ELF-1 (cell line): ENCODE results near the gene HS3ST4.

Experiments used
- DNase-seq: peaks from one replicate; pipeline ENCODE4 v3.0.0-alpha.2; 2016; ENCODE audit warnings: low read depth, low spot score

The HS3ST4 gene

DNA sequence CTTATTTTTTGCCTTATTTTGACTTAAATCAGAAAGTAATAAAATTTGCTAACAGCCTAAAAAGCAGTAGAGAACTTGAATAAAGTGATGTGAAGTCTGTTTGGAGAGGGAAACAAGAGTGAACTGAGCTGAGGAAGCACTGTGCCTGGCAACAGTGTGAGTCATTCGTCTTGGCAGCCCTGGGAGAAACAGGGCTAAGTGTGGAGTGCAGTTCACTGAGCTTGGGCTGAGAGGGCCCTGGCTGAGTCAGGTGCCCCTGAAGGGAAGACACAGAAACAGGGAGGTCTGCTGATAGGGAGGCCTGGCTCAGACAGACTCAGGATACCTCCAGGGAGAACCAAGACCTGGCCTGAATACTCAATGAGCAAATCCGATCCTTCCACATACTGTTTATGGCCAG is 132.1 kb downstream of the HS3ST4 start:
- peak; percentile 32 for DNase-seq

DNA sequence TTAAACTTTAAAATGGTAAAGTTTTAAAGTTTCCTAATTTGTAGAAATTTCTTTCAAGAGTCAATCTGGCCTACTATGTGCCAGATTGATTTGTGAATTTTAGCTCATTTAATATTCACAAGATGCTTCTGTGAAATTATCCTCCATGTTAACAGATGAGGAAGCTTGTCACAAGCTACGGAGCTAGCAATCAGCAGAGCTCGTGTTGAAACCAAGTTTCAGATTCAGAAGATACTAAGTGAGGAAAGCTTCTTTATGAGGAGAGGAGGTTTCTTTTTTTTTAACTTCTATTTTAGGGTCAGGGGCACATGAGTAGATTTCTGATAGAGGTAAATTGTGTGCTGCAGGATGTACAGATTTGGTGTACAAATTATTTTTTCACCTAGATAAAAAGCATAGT is 135.9 kb downstream of the HS3ST4 start:
- no peak for DNase-seq

DNA sequence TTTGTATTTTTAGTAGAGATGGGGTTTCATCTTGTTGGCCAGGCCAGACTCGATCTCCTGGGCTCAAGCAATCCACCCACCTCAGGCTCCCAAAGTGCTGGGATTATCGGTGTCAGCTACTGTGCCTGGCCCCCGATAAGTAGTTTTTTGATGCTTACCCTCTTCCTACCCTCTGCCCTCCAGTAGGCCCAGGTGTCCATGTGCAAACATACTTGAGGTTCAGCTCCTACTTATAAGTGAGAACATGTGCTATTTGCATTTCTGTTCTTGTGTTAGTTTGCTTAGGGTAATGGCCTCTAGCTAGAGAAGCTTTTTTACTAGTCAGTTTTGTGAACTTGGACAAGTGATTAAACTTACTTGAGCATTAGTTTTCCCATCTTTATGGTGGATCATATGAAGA is 136.8 kb downstream of the HS3ST4 start:
- DNase-seq, result no peak

- DNase-seq, result no peak
These were observed 140.5 kb downstream of the HS3ST4 start for GRCh38 chr16:25832291-25832690.

- DNase-seq, result no peak
These were observed 142.3 kb downstream of the HS3ST4 start for GRCh38 chr16:25834101-25834500.

GRCh38 chr16:25835126-25835525 is 143.4 kb downstream of the HS3ST4 start:
- DNase-seq, result no peak

- DNase-seq, result peak; percentile 82
These were observed 147.0 kb downstream of the HS3ST4 start for GRCh38 chr16:25838724-25839186.

GRCh38 chr16:25841761-25842160 is 150.0 kb downstream of the HS3ST4 start:
- DNase-seq, result no peak

DNA sequence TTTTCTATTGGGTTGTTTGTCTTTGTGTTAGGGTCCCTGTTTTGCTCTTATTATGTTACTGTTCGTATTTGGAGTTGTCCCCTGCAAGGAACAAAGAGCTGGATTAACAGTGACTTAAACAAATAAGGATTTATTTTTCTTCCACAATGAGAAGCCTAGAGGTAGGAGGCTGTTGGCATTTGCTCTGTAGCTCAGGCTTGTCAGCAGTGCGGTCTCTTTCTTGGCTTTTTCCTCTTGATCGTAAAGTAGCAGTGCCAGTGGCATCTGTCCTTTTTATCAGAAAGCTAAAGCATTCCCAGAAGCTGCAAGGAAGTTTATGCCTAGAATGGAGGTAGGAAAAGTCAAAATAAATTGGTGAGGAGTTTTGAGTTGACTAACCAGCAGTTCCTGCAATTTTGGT is 154.1 kb downstream of the HS3ST4 start:
- no peak for DNase-seq

GRCh38 chr16:25854141-25854540 is 162.4 kb downstream of the HS3ST4 start:
- DNase-seq, result peak; percentile 55

- peak; percentile 31 for DNase-seq
These were observed 163.3 kb downstream of the HS3ST4 start for GRCh38 chr16:25855063-25855462.

GRCh38 chr16:25855818-25856217 is 164.1 kb downstream of the HS3ST4 start:
- peak; percentile 85 for DNase-seq

DNA sequence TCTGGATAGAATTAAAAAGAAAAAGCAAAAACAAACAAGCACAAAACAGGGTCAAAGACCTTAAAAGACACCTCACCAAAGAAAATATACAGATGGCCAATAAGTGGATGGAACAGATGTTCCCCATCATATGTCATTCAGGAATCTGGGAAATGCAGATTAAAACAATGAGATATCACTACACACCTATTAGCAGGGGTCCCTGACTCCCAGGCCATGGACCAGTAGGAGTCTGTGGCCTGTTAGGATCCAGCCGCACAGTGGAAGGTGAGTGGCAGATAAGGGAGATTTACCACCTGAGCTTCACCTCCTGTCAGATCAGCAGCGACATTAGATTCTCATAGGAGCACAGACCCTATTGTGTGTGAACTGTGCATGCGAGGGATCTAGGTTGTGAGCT is 167.9 kb downstream of the HS3ST4 start:
- DNase-seq, result no peak

GRCh38 chr16:25867041-25867440 is 175.3 kb downstream of the HS3ST4 start:
- DNase-seq, result no peak

DNA sequence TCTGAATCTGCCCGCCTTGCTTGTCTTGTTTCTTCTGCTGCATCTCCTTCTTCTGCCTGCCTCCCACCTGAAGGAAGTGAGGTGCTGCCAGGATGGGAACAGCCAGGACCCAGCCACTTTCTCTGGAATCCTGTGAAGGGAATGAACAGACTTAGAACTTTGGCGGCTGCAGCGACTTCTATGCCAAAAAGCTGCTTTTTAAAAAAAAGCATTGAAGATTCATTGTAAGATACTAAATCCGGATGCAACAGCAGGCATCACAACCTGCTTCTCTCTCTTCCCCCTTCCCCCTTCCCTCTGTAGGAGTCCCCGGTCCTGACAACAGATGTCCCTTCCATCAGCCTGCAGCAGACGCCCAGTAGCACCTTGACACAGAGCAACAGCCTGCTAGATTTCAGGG is 176.3 kb downstream of the HS3ST4 start:
- no peak for DNase-seq

DNA sequence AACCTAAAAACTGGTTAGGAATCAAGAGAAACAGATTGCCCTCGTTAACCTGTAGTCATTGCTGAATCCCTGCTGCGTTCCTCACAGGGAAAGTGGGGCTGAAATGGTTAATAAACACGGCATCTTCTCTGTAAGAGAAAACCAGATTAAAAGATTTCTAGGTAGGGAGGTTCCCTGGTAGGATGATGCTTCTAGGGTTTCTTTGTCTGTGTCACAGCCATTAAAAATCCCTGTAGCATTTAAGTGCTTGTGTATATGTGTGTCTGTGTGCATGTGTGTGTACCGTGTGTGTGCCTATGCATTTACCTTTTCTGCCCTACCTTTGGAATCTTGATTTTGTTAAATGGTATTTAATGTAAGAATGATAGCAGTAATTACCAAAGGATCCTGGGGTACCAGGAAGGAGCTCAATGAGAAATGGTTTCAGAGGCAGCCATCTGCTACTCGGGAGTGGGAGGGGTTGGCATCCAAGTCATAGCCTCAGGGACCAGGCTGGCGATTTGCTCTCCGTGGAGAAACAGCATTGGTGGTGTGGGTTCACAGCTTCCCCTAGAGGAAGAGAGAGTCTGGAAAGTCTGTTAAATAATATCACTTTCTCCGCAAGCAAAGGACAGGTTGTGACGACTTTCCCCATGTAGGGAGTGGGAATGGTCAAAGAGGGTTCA is 177.1 kb downstream of the HS3ST4 start:
- peak; percentile 36 for DNase-seq

GRCh38 chr16:25872369-25873070 is 180.8 kb downstream of the HS3ST4 start:
- no peak for DNase-seq

- DNase-seq, result no peak
These were observed 182.4 kb downstream of the HS3ST4 start for GRCh38 chr16:25874196-25874595.

DNA sequence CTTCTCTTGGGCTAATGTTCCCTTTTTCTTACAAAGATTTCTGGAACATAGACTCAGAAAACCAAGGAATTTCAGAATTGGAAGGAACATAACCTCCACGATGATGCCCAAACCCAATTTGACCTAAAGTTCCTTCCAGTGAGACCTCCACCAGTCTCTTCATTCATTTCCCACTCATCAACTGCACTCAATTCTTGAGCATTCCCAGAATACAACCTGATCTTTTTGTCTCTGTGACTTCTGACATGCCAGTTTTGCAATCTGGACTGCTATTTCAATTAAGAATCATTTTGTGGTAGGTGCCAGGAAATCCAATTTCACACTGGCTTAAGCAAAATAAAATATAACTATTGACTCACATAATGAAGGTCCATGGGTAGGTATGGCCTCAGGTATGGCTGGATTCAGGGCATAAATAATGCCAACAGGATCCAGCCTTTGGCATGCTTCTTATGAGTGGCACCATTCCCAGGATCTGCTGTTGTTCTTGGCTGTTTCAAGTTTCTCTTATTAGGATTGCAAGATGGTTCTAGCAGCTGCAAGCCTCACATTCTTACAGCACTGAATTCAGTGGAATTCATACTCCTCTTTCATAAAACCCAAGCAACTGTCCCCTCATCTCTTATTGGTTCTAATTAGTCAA is 184.3 kb downstream of the HS3ST4 start:
- no peak for DNase-seq

DNA sequence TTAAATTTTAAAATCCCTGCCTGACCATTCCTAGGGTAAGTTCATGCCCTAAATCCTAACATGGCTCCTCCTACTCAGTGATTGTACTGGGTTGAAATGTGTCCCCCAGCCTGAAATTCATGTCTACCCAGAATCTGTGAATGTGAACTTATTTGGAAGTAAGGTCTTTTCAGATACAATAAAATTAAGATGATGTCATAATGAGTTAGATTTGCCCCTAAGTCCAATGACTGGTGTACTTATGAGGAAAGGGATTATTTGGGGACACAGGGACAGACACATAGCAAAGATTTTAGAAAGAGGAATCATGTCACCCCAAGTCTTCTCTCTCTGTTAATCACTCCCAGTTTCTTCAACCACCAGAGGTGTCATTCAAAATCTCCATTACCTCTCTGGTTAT is 185.3 kb downstream of the HS3ST4 start:
- DNase-seq, result no peak

- DNase-seq, result no peak
These were observed 194.8 kb downstream of the HS3ST4 start for GRCh38 chr16:25886598-25886997.

- peak; percentile 48 for DNase-seq
These were observed 197.1 kb downstream of the HS3ST4 start for GRCh38 chr16:25888868-25889267.

DNA sequence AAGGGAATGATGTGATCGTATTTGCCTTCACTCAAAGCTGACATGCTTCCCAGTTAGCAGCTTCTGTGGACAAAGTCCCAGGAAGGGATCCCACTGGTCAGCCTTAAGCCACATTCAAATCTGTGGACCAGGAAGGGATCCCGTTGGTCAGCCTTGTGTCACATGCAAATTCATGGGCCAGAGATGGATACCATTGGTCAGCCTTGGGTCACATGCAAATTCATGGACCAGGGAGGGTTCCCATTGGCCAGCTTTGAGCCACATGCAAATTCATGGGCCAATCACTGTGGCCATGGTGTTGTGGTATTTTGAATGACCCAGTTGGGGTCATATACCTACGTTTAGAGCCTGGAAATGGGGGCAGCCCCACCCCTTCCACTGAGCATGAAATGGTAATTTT is 201.6 kb downstream of the HS3ST4 start:
- DNase-seq, result no peak
